Parathyroid adenoma (tissue), 2 donors: Measurements from ENCODE around the gene TMEM86A.
"Not testable (repeated sequence)": the region's sequence is repeated elsewhere in the genome, so short reads cannot be mapped to it uniquely, and the experiment has no call there.

Source experiments
- H2AFZ ChIP-seq: fragments of 300-600 bp; sonication (generic); one replicate; pipeline ENCODE4 v1.7.0; 2017; ENCODE audit warnings: antibody characterized with exemption, mild to moderate bottlenecking
- H3K27ac ChIP-seq: fragments of 300-600 bp; sonication (generic); one replicate; pipeline ENCODE4 v1.7.0; 2017
- H3K27me3 ChIP-seq: fragments of 300-600 bp; sonication (generic); one replicate; pipeline ENCODE4 v1.7.0; 2017; ENCODE audit warnings: low read length; ENCODE audit not compliant: control insufficient read depth, insufficient read depth
- H3K36me3 ChIP-seq: fragments of 300-600 bp; sonication (generic); one replicate; pipeline ENCODE4 v1.7.0; 2017; ENCODE audit warnings: low read length; ENCODE audit not compliant: control insufficient read depth, insufficient read depth
- H3K4me1 ChIP-seq: fragments of 300-600 bp; sonication (generic); one replicate; pipeline ENCODE4 v1.7.0; 2017; ENCODE audit warnings: control low read depth
- H3K4me2 ChIP-seq: fragments of 300-600 bp; sonication (generic); one replicate; pipeline ENCODE4 v1.7.0; 2017; ENCODE audit warnings: low read length
- H3K4me3 ChIP-seq: fragments of 300-600 bp; sonication (generic); one replicate; pipeline ENCODE4 v1.7.0; 2017; ENCODE audit warnings: low read depth, low read length
- H3K79me2 ChIP-seq: fragments of 300-600 bp; sonication (generic); one replicate; pipeline ENCODE4 v1.7.0; 2017; ENCODE audit warnings: control low read depth
- H3K9ac ChIP-seq: fragments of 300-600 bp; sonication (generic); one replicate; pipeline ENCODE4 v1.7.0; 2017; ENCODE audit warnings: mild to moderate bottlenecking
- H3K9me3 ChIP-seq: fragments of 300-600 bp; sonication (generic); one replicate; pipeline ENCODE4 v1.7.0; 2017; ENCODE audit warnings: low read length; ENCODE audit not compliant: control insufficient read depth
- CTCF ChIP-seq: fragments of 300-600 bp; sonication (generic); IDR thresholded peaks from one replicate; pipeline ENCODE4 v1.7.0; 2017; ENCODE audit warnings: antibody characterized with exemption, mild to moderate bottlenecking
- donor health status: primary hyperparathyroidism.

The TMEM86A gene

GRCh38 chr11:18676803-18677202 is 21.8 kb upstream of the TMEM86A start:
- no peak overlapping the region for H3K4me3 ChIP-seq
- no peak overlapping the region for H3K27ac ChIP-seq
- no peak overlapping the region for H3K9ac ChIP-seq
- no peaks in the 10 kb centered on the region for H3K36me3 ChIP-seq
- H2AFZ ChIP-seq, result no peak overlapping the region
- H3K27me3 ChIP-seq, result no peaks in the 10 kb centered on the region
- no peak for TF ChIP-seq CTCF
- H3K4me1 ChIP-seq, result no peaks in the 10 kb centered on the region
- no peaks in the 10 kb centered on the region for H3K79me2 ChIP-seq
- no peak overlapping the region for H3K4me2 ChIP-seq
- H3K9me3 ChIP-seq, result no peaks in the 10 kb centered on the region

GRCh38 chr11:18677560-18677959 is 21.0 kb upstream of the TMEM86A start:
- Histone ChIP-seq H3K9me3 (no peaks in the 10 kb centered on the region), H3K4me3 (no peak overlapping the region), H3K79me2 (no peaks in the 10 kb centered on the region), H3K27ac (no peak overlapping the region), H3K4me1 (no peaks in the 10 kb centered on the region), H3K27me3 (no peaks in the 10 kb centered on the region), H3K4me2 (no peak overlapping the region), H2AFZ (no peak overlapping the region), H3K9ac (no peak overlapping the region), H3K36me3 (no peaks in the 10 kb centered on the region)
- TF ChIP-seq CTCF, result no peak

- H3K4me2 ChIP-seq, H3K27ac ChIP-seq, H3K4me3 ChIP-seq, H3K4me1 ChIP-seq, H3K36me3 ChIP-seq, H3K27me3 ChIP-seq, H3K79me2 ChIP-seq, H3K9me3 ChIP-seq, H3K9ac ChIP-seq, H2AFZ ChIP-seq: not testable (repeated sequence)
Measured at GRCh38 chr11:18681949-18682348, 16.6 kb upstream of the TMEM86A start.

DNA sequence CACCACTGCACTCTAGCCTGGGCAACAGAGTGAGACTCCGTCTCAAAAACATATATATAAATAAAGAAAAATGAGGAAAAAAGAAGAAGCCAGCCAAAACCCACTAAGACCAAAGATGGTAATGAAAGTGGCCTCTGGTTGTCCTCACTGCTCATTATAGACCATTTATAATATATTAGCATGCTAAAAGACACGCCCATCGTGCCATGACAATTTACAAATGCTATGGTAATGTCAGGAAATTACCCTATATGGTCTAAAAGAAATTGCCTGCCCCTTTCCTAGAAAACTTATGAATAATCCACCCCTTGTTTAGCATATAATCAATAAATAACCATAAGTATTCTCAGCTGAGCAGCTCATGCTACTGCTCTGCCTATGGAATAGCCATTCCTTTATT is 16.1 kb upstream of the TMEM86A start:
- no peak for TF ChIP-seq CTCF
- Histone ChIP-seq H3K79me2 (no peaks in the 10 kb centered on the region), H3K9ac (no peak overlapping the region), H3K4me3 (no peak overlapping the region), H2AFZ (no peak overlapping the region), H3K36me3 (no peaks in the 10 kb centered on the region), H3K9me3 (no peaks in the 10 kb centered on the region), H3K27ac (no peak overlapping the region), H3K27me3 (no peaks in the 10 kb centered on the region), H3K4me1 (no peaks in the 10 kb centered on the region), H3K4me2 (no peak overlapping the region)

- H3K4me3 ChIP-seq, result no peak overlapping the region
- H3K27me3 ChIP-seq, result no peaks in the 10 kb centered on the region
- no peaks in the 10 kb centered on the region for H3K4me1 ChIP-seq
- TF ChIP-seq CTCF, result no peak
- no peak overlapping the region for H2AFZ ChIP-seq
- H3K9ac ChIP-seq, result no peak overlapping the region
- no peak overlapping the region for H3K4me2 ChIP-seq
- H3K79me2 ChIP-seq, result no peaks in the 10 kb centered on the region
- H3K9me3 ChIP-seq, result no peaks in the 10 kb centered on the region
- no peak overlapping the region for H3K27ac ChIP-seq
- H3K36me3 ChIP-seq, result no peaks in the 10 kb centered on the region
Measured at GRCh38 chr11:18684267-18684666, 14.3 kb upstream of the TMEM86A start.

- H3K79me2 ChIP-seq, H2AFZ ChIP-seq, H3K27ac ChIP-seq, H3K4me2 ChIP-seq, H3K36me3 ChIP-seq, H3K9ac ChIP-seq, H3K27me3 ChIP-seq, H3K9me3 ChIP-seq, H3K4me1 ChIP-seq, H3K4me3 ChIP-seq: not testable (repeated sequence)
Measured at GRCh38 chr11:18691467-18692140, 7.0 kb upstream of the TMEM86A start.
